HG03457 (cell line): ENCODE data around the gene CD44.

Source experiments
- ATAC-seq: cut with Tn5 transposase; IDR thresholded peaks from one replicate; pipeline ENCODE4 v1.9.1; 2021; ENCODE audit warnings: moderate number of reproducible peaks; ENCODE audit not compliant: unreplicated experiment

CD44 gene

GRCh38 chr11:35136311-35136710, 2.7 kb upstream of the CD44 start:
- no peak for ATAC-seq

DNA sequence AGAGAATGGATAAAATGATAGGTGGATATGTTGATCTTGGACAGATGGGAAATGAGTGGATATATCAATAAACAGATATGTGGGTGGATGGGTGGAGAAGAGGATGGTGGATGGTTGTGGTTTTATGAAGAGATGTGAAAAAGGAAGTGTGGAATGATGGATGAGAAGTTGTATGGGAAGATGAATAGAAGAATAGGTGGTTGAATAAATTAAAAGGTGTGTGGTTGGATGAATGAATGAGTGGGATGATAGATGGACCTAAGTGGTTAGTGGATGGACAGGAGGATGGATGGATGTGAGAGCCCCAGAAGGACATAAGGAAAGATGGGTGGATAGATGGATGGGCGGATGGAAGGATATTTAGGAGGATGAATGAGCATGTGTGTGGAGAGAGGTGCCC, 913 bp upstream of the CD44 start:
- ATAC-seq: no peak

DNA sequence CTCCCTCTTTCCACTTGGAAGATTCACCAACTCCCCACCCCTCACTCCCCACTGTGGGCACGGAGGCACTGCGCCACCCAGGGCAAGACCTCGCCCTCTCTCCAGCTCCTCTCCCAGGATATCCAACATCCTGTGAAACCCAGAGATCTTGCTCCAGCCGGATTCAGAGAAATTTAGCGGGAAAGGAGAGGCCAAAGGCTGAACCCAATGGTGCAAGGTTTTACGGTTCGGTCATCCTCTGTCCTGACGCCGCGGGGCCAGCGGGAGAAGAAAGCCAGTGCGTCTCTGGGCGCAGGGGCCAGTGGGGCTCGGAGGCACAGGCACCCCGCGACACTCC, 397 bp upstream of the CD44 start:
- no peak for ATAC-seq

GRCh38 chr11:35139722-35140282, 831 bp downstream of the CD44 start:
- no peak for ATAC-seq

DNA sequence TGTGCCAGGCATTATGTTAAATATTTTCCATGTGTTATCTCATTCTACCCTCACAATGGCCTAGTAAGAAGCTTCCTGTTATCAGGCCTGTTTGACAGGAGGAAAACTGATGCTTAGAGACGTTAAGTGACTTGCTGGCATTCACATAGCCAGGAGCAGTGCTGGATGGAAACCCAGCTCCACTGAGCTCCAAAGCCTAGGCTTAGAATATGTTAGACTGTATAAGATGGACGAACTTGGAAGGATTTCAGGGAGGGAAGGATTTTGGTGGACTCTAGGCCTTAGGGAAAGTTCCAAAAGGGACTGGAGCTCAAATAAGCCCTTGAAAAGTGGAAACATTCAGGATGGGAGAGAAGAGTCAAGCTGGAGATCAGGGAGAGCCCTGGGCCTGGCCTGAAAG, 2.1 kb downstream of the CD44 start:
- no peak for ATAC-seq

- ATAC-seq: no peak
Observed at GRCh38 chr11:35141571-35141971, 2.6 kb downstream of the CD44 start.

DNA sequence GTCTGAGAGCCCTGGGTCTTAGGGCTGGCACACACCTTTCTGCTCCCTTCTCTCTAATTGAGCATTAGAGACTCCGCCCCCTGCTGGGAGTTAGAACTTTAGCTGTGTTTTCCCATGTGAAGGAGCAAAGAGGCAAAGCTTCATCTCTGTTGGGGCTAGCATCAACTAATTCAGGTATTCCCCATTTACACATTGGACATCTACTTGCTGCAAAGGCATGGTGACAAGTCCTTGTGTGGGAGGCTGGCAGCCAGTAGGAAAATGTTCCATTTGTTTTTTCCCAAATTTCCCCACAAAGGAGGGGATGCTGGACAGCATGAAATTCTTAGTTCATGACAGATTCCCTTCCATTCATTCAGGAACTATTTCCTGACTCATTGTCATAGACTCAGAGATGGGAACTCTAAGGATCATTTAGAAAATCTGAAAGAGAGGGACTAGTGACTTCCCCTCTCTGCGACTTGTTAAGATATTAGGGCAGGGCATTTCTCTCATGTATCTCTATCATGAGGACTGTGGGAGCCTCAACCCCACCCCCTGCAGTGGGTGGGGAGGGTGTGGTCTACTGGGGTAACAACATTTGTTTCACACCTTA, 3.6 kb downstream of the CD44 start:
- ATAC-seq: no peak

GRCh38 chr11:35143297-35144135, 4.5 kb downstream of the CD44 start:
- ATAC-seq: no peak

- peak; percentile 45 for ATAC-seq
Observed at GRCh38 chr11:35144136-35144741, 5.3 kb downstream of the CD44 start.

DNA sequence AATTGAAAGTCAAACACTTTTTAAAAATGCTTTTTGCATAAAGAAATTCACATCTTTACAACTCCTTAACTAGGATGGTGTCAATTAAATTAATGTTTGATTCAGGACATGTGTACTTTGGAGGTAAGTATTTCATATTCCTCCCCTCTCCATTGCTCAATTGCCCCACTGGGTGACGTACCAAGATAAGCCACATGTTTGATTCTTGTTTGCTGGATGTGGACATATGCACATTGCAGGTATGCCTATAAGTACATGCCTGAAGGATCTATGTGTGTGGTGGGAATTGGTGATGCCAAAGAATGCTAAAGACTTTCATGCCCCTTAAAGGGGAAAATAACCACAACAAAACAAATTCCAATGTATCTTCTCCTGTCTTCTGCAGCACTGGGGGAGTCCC, 5.8 kb downstream of the CD44 start:
- ATAC-seq: no peak

- ATAC-seq: peak; percentile 48
Observed at GRCh38 chr11:35145271-35145670, 6.3 kb downstream of the CD44 start.

DNA sequence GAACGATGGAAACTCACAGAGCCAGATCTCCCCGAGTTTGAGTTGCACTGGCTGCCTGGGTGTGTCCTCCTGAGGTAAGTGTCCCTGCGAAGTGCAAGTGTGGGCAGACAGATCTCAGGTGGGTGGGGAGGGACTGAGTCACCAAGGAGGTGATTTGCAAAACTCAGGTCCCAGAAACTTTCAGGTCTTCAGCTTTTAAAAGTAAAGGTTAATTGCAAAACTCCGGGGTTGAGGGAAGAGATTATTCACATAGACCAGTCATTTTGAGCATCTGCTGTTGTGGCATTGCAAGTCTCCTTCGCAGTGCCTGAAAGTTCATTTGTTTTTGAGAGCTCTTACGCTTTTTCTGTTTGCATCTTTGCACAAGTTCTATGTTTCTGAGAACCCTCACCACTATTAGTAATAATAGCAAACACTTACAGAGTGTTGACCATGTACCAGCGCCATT, 7.1 kb downstream of the CD44 start:
- ATAC-seq: peak; percentile 27

DNA sequence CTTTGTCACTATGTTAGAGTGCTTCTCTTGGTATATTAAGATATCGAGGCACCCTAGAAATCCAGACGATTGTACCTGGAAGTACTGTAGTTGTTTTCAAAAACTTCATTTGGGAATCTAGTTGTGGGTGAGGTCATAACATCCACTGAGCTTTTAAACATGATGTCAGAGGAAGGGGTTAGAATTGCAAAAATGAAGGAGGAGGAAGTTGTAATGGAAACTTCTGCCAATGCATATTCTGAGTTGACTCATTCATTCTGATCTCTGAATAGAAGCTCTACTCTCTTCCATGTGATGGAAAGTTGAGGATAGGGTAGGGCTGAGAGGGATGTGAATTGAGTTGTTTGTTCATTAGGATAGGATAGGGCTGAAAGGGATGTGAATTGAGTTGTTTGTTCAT, 7.7 kb downstream of the CD44 start:
- no peak for ATAC-seq

DNA sequence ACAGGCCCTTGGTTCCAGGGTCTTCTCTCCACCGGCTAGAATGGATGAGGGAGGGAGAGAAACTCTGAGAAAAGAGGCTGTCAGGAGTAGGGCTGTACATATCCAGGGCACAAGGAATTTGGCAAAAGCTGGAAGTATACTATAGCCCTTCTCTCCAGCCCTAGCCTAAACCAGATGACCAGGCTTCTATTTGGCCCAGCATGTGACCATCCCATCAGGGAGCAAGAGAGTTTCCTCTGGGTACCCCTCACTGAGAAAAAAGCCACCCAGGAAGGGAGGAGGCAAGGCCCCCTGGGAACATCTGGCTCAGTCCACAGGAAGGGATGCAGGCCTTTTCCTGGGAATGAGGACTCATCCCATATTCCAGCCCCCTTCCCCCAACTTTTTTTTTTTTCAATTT, 8.3 kb downstream of the CD44 start:
- ATAC-seq: no peak

DNA sequence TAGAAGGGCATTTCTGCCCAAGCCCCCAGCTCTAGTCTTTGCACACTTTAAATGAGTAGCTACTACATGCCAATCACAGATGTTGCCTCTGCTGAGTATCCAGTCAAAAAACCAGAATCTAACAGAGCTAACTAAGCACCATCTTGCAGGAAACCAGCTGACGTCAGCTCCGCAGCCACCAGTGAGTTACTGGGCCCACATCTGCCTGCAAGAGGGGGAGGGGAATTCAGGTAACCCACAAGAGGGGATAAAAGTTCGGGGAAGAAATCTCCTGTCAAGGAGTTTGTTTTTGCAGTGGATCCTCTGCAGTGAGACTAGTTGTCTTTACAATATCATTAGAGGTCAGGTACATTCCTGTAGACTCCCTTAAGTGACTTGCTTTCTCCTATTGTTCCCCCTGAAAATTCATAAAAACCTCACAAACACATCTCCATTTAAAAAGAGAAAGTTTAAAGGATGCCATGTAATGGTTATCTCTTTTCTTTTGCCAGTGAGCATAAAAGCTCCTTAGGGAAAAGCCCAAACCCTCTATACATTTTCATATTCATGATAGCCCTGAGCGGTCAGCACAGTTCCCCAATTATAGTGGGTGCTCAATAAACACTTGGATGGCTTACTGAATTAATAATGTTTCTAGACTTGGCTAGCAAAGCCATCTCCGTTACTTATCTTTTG, 9.3 kb downstream of the CD44 start:
- no peak for ATAC-seq

- ATAC-seq: no peak
Observed at GRCh38 chr11:35150454-35150853, 11.5 kb downstream of the CD44 start.

DNA sequence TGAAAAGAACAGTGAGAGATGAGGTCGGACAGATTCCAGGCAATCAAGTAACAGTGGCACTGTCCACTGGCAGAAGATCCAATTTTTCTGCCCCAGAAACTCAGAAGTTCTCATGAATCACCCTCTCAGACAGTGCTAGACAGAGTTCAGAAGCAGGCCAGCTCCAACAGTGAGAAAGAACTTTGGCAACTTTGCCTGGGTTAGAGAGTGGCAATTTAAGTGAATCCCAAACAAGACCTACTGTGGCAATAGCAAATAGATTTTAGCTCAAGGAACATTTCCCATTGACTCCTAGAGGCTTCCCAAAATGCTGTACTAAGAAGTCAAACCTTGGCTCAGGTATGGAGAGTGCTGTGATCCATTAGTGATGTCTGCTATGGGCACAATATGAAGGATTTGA, 12.3 kb downstream of the CD44 start:
- ATAC-seq: no peak

GRCh38 chr11:35151683-35152280, 12.8 kb downstream of the CD44 start:
- no peak for ATAC-seq

GRCh38 chr11:35152575-35152974, 13.6 kb downstream of the CD44 start:
- no peak for ATAC-seq

- no peak for ATAC-seq
Observed at GRCh38 chr11:35153280-35153679, 14.3 kb downstream of the CD44 start.

- no peak for ATAC-seq
Observed at GRCh38 chr11:35154952-35155351, 16.0 kb downstream of the CD44 start.
